Body of pancreas (tissue), 4 donors: Measurements from ENCODE around the gene CDX2.

Experiments used
- CTCF ChIP-seq, 7 experiments: fragments of 450-650 bp in 4 of 7; fragments of 200-600 bp in 3 of 7; sonication (generic) in 3 of 7; IDR thresholded peaks; one replicate each; pipeline ENCODE4 v1.5.1; 2016 to 2019; ENCODE audit warnings: antibody characterized with exemption in 7 of 7
- POLR2A ChIP-seq, 3 donors: fragments of 450-650 bp; IDR thresholded peaks; one replicate each; pipeline ENCODE4 v1.6.1; 2016; ENCODE audit warnings: antibody characterized with exemption in 3 of 3, mild to moderate bottlenecking in 2 of 3

- TF ChIP-seq CTCF (IDR thresholded peaks at IDR 0.05) (no peak), POLR2A (IDR thresholded peaks at IDR 0.05) (no peak)
Measured at GRCh38 chr13:28002886-28003698, 34.0 kb upstream of the CDX2 start.
